ENCODE results near the gene IFNLR1. TPM values are rescaled to one million over a fixed set of nuclear protein-coding genes. Genes with fewer than 3 reads are reported as not detected.
A peak's percentile ranks its signal among the peaks of the same experiment; 100 is the strongest.

Gene IFNLR1
- total and polyA plus RNA-seq, 2 donors from 2014 or later = 1.6 to 4.8 TPM

- no peak for FAIRE-seq
- DNase-seq = no peak
- intact Hi-C loops (cut with DNase I) = no loop called here
These were observed 5.0 kb downstream of the IFNLR1 start for GRCh38 chr1:24182061-24182460.

DNA sequence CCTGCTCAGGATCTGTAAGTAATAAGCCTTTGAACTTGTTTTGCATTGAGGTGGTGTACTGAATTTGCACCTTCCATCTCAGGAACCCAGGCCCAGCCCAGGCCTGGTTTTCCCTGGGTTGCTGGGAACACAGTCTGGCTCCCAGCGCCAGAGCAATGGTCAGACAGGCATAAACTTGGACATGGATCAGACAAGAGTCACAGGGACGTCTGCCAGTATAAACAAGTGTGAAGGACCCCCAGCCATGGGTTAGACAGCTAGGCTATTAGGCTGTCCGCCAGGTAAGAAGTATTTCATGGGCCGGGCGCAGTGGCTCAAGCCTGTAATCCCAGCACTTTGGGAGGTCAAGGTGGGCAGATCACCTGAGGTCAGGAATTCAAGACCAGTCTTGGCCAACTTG lies 5.5 kb downstream of the IFNLR1 start:
- Histone ChIP-seq H3K4me3 (ENCODE audit: low read length in 3 of 3) (no peak overlapping the region), H3K9me3 (ENCODE audit: control insufficient read depth in 2 of 3, insufficient read depth in 1 of 3, low read length in 3 of 3) (no peaks in the 10 kb centered on the region), H3K27me3 (ENCODE audit: control insufficient read depth, insufficient read depth, low read length) (no peaks in the 10 kb centered on the region), H3K27ac (ENCODE audit: low read depth in 2 of 2, low read length in 2 of 2) (peak overlapping the region in 1 of 2 donors; percentile 22), H3K9ac (ENCODE audit: low read length in 3 of 3) (no peak overlapping the region), H3K36me3 (ENCODE audit: control insufficient read depth in 2 of 3, insufficient read depth in 3 of 3, low read length in 3 of 3) (no peaks in the 10 kb centered on the region), H3K4me1 (ENCODE audit: control insufficient read depth in 2 of 3, insufficient read depth in 2 of 3, low read depth in 1 of 3, low read length in 3 of 3) (no peaks in the 10 kb centered on the region)
- no peak for TF ChIP-seq CTCF (IDR thresholded peaks at IDR 0.05; ENCODE audit: borderline replicate concordance, extremely low read depth, insufficient read depth)
- intact Hi-C loops (cut with DNase I) = no loop called here
- FAIRE-seq = no peak
- no peak for DNase-seq

More at GRCh38 chr1:24182061-24182460, 5.0 kb downstream of the IFNLR1 start:
- H3K9me3 ChIP-seq (ENCODE audit: control insufficient read depth in 2 of 3, insufficient read depth in 1 of 3, low read length in 3 of 3) = no peaks in the 10 kb centered on the region
- H3K4me1 ChIP-seq (ENCODE audit: control insufficient read depth in 2 of 3, insufficient read depth in 2 of 3, low read depth in 1 of 3, low read length in 3 of 3) = no peaks in the 10 kb centered on the region
- TF ChIP-seq CTCF (IDR thresholded peaks at IDR 0.05; ENCODE audit: borderline replicate concordance, extremely low read depth, insufficient read depth) = no peak
- H3K4me3 ChIP-seq (ENCODE audit: low read length in 3 of 3) = no peak overlapping the region
- no peak overlapping the region for H3K9ac ChIP-seq (ENCODE audit: low read length in 3 of 3)
- H3K36me3 ChIP-seq (ENCODE audit: control insufficient read depth in 2 of 3, insufficient read depth in 3 of 3, low read length in 3 of 3) = no peaks in the 10 kb centered on the region
- no peak overlapping the region for H3K27ac ChIP-seq (ENCODE audit: low read depth in 2 of 2, low read length in 2 of 2)
- H3K27me3 ChIP-seq (ENCODE audit: control insufficient read depth, insufficient read depth, low read length) = no peaks in the 10 kb centered on the region

GRCh38 chr1:24180676-24181075 lies 6.4 kb downstream of the IFNLR1 start:
- Histone ChIP-seq H3K27ac (ENCODE audit: low read depth in 2 of 2, low read length in 2 of 2) (no peak overlapping the region), H3K9ac (ENCODE audit: low read length in 3 of 3) (no peak overlapping the region), H3K36me3 (ENCODE audit: control insufficient read depth in 2 of 3, insufficient read depth in 3 of 3, low read length in 3 of 3) (no peaks in the 10 kb centered on the region), H3K9me3 (ENCODE audit: control insufficient read depth in 2 of 3, insufficient read depth in 1 of 3, low read length in 3 of 3) (no peaks in the 10 kb centered on the region), H3K4me3 (ENCODE audit: low read length in 3 of 3) (no peak overlapping the region), H3K4me1 (ENCODE audit: control insufficient read depth in 2 of 3, insufficient read depth in 2 of 3, low read depth in 1 of 3, low read length in 3 of 3) (no peaks in the 10 kb centered on the region), H3K27me3 (ENCODE audit: control insufficient read depth, insufficient read depth, low read length) (no peaks in the 10 kb centered on the region)
- no peak for TF ChIP-seq CTCF (IDR thresholded peaks at IDR 0.05; ENCODE audit: borderline replicate concordance, extremely low read depth, insufficient read depth)
- intact Hi-C loops (cut with DNase I) = no loop called here
- no peak for FAIRE-seq
- DNase-seq = no peak

GRCh38 chr1:24179251-24179840 lies 7.7 kb downstream of the IFNLR1 start:
- intact Hi-C loops (cut with DNase I) = no loop called here
- DNase-seq (no peak), FAIRE-seq (no peak)
- no peak for TF ChIP-seq CTCF (IDR thresholded peaks at IDR 0.05; ENCODE audit: borderline replicate concordance, extremely low read depth, insufficient read depth)
- Histone ChIP-seq H3K36me3 (ENCODE audit: control insufficient read depth in 2 of 3, insufficient read depth in 3 of 3, low read length in 3 of 3) (no peaks in the 10 kb centered on the region), H3K27me3 (ENCODE audit: control insufficient read depth, insufficient read depth, low read length) (no peaks in the 10 kb centered on the region), H3K27ac (ENCODE audit: low read depth in 2 of 2, low read length in 2 of 2) (no peak overlapping the region), H3K4me3 (ENCODE audit: low read length in 3 of 3) (no peak overlapping the region), H3K9me3 (ENCODE audit: control insufficient read depth in 2 of 3, insufficient read depth in 1 of 3, low read length in 3 of 3) (no peaks in the 10 kb centered on the region), H3K4me1 (ENCODE audit: control insufficient read depth in 2 of 3, insufficient read depth in 2 of 3, low read depth in 1 of 3, low read length in 3 of 3) (no peaks in the 10 kb centered on the region), H3K9ac (ENCODE audit: low read length in 3 of 3) (no peak overlapping the region)
